GM18951 (cell line): ENCODE results near the gene GPC6.

Source experiments
- POLR2A ChIP-seq: IDR thresholded peaks from 4 replicates; pipeline ENCODE4 v1.6.1; 2011; ENCODE audit warnings: mild to moderate bottlenecking; ENCODE audit not compliant: insufficient read length, insufficient read depth; ENCODE audit errors: extremely low read depth
- in situ Hi-C: fragments of 300-500 bp; cut with MboI; formaldehyde crosslinking; loops from one replicate; pipeline ENCODE4 v1.12.0; 2022; ENCODE audit warnings: low sequenced_read_pairs, mixed read lengths, inconsistent platforms; ENCODE audit not compliant: unreplicated experiment

Gene GPC6

GRCh38 chr13:94214121-94214520 lies 987.5 kb downstream of the GPC6 start:
- TF ChIP-seq POLR2A = no peak
- in situ Hi-C loops = no loop called here

- in situ Hi-C loops = no loop called here
- TF ChIP-seq POLR2A = no peak
These were observed 988.4 kb downstream of the GPC6 start for GRCh38 chr13:94214975-94215374.

GRCh38 chr13:94216476-94216875 lies 989.9 kb downstream of the GPC6 start:
- in situ Hi-C loops = no loop called here
- no peak for TF ChIP-seq POLR2A

GRCh38 chr13:94217370-94217769 lies 990.8 kb downstream of the GPC6 start:
- no peak for TF ChIP-seq POLR2A
- in situ Hi-C loops = no loop called here

GRCh38 chr13:94218537-94218936 lies 991.9 kb downstream of the GPC6 start:
- in situ Hi-C loops = no loop called here
- TF ChIP-seq POLR2A = no peak

- TF ChIP-seq POLR2A = no peak
- in situ Hi-C loops = no loop called here
These were observed 992.3 kb downstream of the GPC6 start for GRCh38 chr13:94218951-94219350.

- in situ Hi-C loops = no loop called here
- no peak for TF ChIP-seq POLR2A
These were observed 998.1 kb downstream of the GPC6 start for GRCh38 chr13:94224670-94225069.

GRCh38 chr13:94227255-94227879 lies 1000.8 kb downstream of the GPC6 start:
- no peak for TF ChIP-seq POLR2A
- in situ Hi-C loops = no loop called here

- TF ChIP-seq POLR2A = no peak
- in situ Hi-C loops = no loop called here
These were observed 1002.2 kb downstream of the GPC6 start for GRCh38 chr13:94228763-94229162.

GRCh38 chr13:94232161-94232950 lies 1005.7 kb downstream of the GPC6 start:
- in situ Hi-C loops = no loop called here
- TF ChIP-seq POLR2A = no peak

GRCh38 chr13:94232956-94233355 lies 1006.3 kb downstream of the GPC6 start:
- no peak for TF ChIP-seq POLR2A
- in situ Hi-C loops = no loop called here

- no peak for TF ChIP-seq POLR2A
- in situ Hi-C loops = no loop called here
These were observed 1006.8 kb downstream of the GPC6 start for GRCh38 chr13:94233401-94233800.

GRCh38 chr13:94233837-94234236 lies 1007.2 kb downstream of the GPC6 start:
- in situ Hi-C loops = no loop called here
- TF ChIP-seq POLR2A = no peak

- TF ChIP-seq POLR2A = no peak
- in situ Hi-C loops = no loop called here
These were observed 1008.1 kb downstream of the GPC6 start for GRCh38 chr13:94234738-94235137.
